HG02943 (cell line): Measurements from ENCODE around the gene GLTP.
A peak's percentile ranks its signal among the peaks of the same experiment; 100 is the strongest.
"Not testable (repeated sequence)": the region's sequence is repeated elsewhere in the genome, so short reads cannot be mapped to it uniquely, and the experiment has no call there.

Experiments
- ATAC-seq: cut with Tn5 transposase; IDR thresholded peaks from one replicate; pipeline ENCODE4 v1.9.1; 2021; ENCODE audit warnings: mild to moderate bottlenecking, low read depth, moderate library complexity; ENCODE audit not compliant: unreplicated experiment

The GLTP gene

DNA sequence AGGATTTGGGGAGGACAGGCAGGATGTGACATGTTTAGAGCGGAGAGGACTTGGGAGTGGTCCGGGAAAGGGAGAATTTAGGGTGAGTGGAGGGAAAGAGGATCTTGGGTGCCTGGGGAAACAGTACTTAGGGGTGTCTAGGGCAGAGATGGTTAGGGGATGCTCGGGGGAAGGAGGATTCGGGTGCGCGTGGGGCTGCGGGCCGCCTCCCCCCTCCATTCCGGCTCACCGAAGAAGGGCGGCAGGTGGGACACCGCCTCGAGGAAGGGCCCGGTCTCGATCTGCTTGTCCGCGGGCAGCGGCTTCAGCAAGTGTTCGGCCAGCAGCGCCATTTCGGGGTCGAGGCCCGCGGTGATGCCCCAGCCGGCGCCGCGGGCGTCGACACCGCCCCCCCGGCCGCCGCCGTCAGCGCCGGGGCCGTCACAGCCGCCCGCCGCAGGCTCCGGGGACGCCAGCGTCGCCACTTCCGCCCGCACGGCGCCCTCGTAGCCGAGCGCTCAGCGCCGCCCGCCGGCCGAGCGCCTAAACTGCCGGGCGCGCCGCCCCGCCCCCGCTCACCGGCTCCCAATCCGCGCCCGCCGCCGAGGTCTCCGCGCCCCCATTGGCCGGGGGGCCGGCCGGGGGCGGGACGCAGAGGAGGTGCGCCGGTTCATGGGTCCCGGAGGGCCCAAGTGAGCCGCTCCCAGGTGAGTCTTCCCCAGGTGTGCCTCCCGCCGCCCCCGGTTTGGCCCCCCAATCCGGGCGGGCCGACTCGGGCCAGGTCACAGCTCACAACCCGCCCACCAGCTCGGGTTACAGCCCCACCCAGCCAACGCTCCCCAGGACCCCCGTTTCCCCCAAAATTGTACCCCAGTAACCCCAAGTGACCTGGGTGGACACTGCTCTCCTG lies at the start of gene GLTP:
GLTP (minus strand) TSS at position 499 of the 889 bp plus-strand sequence; CDS start at position 332, 167 bp downstream.
- peak; percentile 85 for ATAC-seq

DNA sequence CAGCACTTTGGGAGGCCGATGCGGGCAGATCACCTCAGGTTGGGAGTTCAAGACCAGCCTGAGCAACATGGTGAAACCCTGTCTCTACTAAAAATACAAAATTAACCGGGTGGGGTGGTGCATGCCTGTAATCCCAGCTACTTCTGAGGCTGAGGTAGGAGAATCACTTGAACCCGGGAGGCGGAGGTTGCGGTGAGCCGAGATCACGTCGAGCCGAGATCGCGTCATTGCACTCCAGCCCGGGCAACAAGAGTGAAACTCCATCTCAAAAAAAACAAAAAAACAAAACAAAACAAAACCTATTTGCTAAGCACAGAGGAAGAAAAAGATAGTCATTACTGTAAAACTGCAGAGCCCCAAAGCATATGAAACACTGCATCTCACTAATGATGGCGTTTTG lies 49.0 kb upstream of the GLTP start:
- ATAC-seq = not testable (repeated sequence)

DNA sequence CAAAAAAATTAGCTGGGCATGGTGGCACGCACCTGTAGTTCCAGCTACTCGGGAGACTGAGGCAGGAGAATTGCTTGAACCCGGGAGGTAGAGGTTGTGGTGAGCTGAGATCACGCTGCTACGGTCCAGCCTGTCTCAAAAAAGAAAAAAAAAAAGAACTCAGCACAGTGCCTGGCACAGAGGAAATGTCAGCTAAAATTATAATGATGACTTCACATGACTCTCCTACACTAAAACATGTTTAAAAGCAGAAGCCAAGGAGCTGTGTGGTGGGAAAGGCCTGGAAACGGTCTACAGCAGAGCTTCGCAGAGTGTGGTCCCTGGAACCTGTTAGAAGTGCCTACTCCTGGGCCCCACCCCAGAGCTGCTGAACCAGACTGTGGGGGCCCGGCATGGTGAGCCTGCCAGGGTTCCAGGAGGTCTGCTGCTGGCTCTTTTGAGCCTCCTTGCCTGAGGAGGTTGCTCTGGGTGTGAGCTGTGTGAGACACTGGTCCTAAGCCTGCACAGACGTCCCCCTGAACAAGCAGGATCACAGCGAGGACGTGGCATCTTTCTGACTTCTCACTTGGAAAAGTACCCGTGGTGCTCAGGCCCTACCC lies 47.8 kb upstream of the GLTP start:
- ATAC-seq = no peak

DNA sequence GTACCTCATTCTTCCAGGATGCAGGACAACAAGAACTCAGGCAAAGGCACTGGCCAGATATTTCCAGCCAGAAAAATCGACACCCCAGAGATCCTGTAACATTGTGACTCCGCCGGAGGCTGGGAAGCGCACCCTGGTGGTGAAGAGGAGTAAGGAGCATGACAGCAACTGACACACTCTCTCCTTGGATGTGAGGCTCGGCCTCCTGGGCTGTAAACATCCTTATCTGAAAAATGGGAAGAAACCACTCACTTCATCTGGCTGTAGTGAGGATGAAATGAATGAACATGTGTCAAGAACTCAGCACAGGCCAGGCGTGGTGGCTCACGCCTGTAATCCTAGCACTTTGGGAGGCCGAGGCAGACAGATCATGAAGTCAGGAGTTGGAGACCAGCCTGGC lies 47.3 kb upstream of the GLTP start:
- no peak for ATAC-seq

GRCh38 chr12:109926488-109927210 lies 46.3 kb upstream of the GLTP start:
- no peak for ATAC-seq

- ATAC-seq = no peak
Measured at GRCh38 chr12:109926016-109926415, 45.7 kb upstream of the GLTP start.

DNA sequence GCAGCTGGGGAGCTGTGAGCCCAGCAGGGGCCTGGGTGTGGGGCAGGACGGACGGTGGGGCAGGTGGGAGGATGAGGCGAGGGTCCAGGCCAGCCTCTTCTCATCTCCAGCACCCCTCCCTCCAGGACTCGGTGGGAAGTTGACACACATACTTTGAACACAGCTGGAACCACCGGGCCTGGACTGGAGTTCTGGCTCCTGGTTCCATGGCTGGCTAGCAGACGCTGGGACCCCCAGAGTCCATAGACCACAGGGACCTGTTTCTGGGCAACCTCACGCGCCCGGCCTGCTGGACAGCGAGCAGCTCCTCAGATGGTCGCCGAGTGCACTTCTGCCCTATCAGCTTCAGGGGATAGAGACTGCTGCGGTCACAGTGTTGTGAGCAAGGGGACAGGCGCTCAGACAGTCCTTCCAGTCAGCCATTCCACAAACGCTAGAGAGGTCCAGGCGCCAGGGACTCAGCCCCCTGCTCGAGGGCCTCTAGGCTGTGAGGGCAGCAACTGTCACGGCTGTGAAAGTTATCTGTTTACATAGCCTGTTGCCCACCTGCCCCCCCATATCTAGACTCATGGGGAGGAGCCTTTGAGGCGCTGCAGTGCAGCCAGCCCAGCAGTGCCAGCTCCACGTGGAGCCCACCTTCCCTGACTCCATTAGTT lies 45.0 kb upstream of the GLTP start:
- no peak for ATAC-seq

DNA sequence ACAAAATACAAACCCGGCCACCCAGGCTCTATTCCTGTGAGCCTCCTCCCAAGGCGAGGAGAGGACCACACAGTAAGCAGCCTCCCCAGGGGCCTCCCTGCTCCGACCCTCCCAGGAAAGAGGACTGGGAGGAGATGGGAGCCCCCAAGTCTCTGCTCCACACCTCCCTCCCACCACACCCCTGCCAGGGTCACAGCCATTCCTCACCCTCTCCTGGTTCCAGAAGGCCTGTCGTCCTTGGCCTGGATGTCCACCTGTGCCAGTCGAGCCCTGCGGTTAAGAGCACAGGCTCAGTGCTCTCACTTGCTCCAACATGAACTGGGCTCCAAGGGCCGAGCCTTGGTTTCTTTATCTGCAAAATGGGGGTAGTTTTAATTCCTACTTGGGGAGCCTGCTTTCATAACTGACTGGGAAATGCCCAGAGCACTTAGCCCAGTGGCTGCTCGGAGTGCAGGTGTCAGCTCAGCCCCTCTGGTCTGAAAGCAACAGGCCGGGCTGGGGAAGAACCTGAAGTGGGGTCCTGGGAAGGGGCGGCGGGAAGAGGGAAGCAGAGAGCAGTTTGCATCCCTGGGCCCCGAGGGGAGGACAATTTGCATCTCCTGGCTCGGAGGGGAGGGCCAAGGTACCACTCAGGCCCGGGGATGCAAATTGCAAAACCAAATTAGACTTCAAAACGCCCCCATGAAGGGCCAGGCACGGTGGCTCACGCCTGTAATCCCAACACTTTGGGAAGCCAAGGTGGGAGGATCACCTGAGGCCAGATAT lies 43.3 kb upstream of the GLTP start:
- ATAC-seq = no peak

DNA sequence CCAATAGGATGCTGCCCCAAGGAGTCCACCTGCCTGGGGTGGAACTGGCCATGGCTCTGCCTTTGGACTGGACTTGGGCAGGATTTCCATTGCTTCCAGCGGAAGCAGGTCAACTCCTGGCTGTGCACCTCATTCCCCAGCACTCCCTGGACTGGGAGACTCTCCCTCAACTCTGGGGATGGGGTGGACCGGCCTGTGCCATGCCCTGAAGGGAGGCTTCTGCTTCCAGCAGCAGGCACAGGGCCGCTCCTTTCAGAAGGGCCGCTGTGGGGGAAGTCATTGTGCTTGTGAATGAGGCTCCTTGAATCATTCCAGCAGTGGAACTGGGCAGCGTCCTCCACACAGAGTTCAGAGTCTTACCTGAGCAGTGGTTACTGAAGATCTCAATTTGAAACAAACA lies 42.7 kb upstream of the GLTP start:
- ATAC-seq = no peak

DNA sequence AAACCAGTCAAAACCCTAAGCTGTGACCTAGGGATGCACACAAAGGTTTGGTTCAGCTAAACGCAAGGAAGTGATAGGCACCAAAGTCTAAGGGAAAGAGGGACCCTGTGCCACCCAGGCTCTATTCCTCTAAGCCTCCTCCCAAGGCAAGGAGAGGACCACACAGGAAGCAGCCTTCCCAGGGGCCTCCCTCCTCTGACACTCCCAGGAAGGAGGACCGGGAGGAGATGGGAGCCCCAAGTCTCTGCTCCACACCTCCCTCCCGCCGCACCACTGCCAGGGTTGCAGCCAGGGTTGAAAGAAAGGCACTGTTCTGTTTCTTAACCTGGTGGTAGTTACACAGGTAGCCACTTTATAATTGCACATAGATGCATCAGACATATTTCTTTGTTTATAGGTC lies 41.6 kb upstream of the GLTP start:
- ATAC-seq = no peak

GRCh38 chr12:109920261-109920780 lies 40.0 kb upstream of the GLTP start:
- ATAC-seq = no peak

- no peak for ATAC-seq
Measured at GRCh38 chr12:109919456-109919855, 39.1 kb upstream of the GLTP start.

GRCh38 chr12:109916045-109916444 lies 35.7 kb upstream of the GLTP start:
- no peak for ATAC-seq

- no peak for ATAC-seq
Measured at GRCh38 chr12:109915171-109916040, 35.1 kb upstream of the GLTP start.

DNA sequence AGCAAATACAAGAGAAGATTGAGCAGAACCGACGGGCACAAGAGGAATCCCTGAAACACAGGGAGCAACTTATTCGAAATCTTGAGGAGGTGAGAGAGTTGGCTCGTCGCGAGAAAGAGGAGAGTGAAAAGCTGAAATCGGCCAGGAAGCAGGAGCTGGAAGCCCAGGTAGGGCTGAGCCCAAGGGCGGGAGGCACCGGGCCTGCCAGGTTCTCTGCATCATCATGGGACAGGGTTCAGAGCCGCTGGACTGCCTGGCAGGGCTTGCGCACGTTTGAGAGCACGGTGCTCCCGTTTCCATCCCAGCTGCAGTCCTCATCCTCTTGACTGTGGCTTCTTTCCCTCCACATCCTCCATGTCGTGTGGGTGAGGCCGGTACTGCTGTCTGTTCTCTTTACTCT lies 34.1 kb upstream of the GLTP start:
- no peak for ATAC-seq

GRCh38 chr12:109912855-109913321 lies 32.5 kb upstream of the GLTP start:
- no peak for ATAC-seq

GRCh38 chr12:109910969-109911348 lies 30.6 kb upstream of the GLTP start:
- ATAC-seq = no peak

DNA sequence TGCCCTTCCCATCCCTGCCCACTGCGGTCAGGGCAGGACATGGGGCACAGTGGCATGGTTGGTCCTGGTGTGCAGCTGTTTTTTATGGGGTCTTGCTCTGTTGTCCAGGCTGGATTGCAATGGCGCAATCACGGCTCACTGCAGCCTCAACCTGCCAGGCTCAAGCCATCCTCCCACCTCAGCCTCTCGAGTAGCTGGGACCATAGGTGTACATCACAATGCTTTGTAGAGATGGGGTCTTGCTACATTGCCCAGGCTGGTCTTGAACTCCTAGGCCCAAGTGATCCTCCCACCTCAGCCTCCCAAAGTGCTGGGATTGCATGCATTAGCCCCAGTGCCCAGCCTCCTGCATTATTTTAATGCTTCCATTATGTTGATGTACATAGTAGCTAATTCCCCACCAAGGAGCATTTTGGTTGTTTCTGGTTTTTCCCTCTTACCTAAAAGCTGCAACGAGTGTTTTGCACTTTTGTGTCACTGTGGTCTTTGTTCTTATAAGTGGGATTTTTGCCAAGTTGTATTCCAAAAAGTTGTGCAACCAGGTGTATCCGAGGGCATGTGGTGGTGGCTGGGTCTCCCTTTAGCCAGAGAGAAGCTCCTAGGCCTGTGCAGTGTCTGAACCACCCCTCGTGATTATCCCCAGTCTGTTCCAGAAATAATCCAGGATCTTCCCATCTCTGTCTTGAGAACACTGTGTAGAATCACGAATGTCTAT lies 30.1 kb upstream of the GLTP start:
- no peak for ATAC-seq
